K562 (cell line): Measurements from ENCODE around the gene SMG6. TPM values are rescaled to one million over a fixed set of nuclear protein-coding genes. Genes with fewer than 3 reads are reported as not detected.
A peak's percentile ranks its signal among the peaks of the same experiment; 100 is the strongest.

Experiments used
- ATF7 ChIP-seq: fragments of 450-650 bp; IDR thresholded peaks from 2 replicates; pipeline ENCODE4 v1.7.1; 2014; ENCODE audit warnings: mild to moderate bottlenecking, moderate library complexity
- BHLHE40 ChIP-seq: IDR thresholded peaks from 2 replicates; pipeline ENCODE4 v1.6.1; 2011; ENCODE audit warnings: low read length, improper control_type of control experiment
- BRD9 ChIP-seq: fragments of 450-650 bp; IDR thresholded peaks from 2 replicates; pipeline ENCODE4 v1.6.1; 2018; ENCODE audit warnings: low read depth; ENCODE audit not compliant: partially characterized antibody
- ERF ChIP-seq: fragments of 450-650 bp; formaldehyde crosslinking; IDR thresholded peaks from 2 replicates; pipeline ENCODE4 v1.4.0; 2020; ENCODE audit warnings: mild to moderate bottlenecking, mixed read lengths
- KLF6 ChIP-seq: fragments of 250-450 bp; sonication (Bioruptor Pico); IDR thresholded peaks from 2 replicates; pipeline ENCODE4 v1.4.0; 2020; ENCODE audit warnings: mild to moderate bottlenecking, moderate library complexity, borderline replicate concordance
- LEF1 ChIP-seq: fragments of 450-650 bp; IDR thresholded peaks from 2 replicates; pipeline ENCODE4 v1.6.1; 2016; ENCODE audit warnings: mild to moderate bottlenecking
- MAFG ChIP-seq: fragments of 450-650 bp; conservative IDR thresholded peaks from 2 replicates; pipeline ENCODE4 v1.6.1; 2016; ENCODE audit warnings: missing genetic modification characterization, missing compliant biosample characterization
- MTA1 ChIP-seq: fragments of 450-650 bp; IDR thresholded peaks from 2 replicates; pipeline ENCODE4 v1.6.1; 2017; ENCODE audit warnings: borderline replicate concordance
- MTA3 ChIP-seq: fragments of 450-650 bp; formaldehyde crosslinking; IDR thresholded peaks from 2 replicates; pipeline ENCODE4 v1.6.1; 2017; ENCODE audit warnings: mild to moderate bottlenecking, borderline replicate concordance
- NFE2 ChIP-seq: IDR thresholded peaks from 2 replicates; pipeline ENCODE4 v1.6.1; 2014; ENCODE audit warnings: antibody characterized with exemption, low read depth
- NR2F6 ChIP-seq: fragments of 450-650 bp; formaldehyde crosslinking; IDR thresholded peaks from 2 replicates; pipeline ENCODE4 v1.4.0; 2020; ENCODE audit warnings: mild to moderate bottlenecking
- POLR2A ChIP-seq: fragments of 450-650 bp; conservative IDR thresholded peaks from 2 replicates; pipeline ENCODE4 v1.6.1; 2016
- POLR2AphosphoS2 ChIP-seq: IDR thresholded peaks from 2 replicates; pipeline ENCODE4 v1.6.1; 2012; ENCODE audit warnings: low read length, improper control_type of control experiment
- PURB ChIP-seq: sonication (generic); formaldehyde crosslinking; IDR thresholded peaks from 2 replicates; pipeline ENCODE4 v1.9.0; 2021; ENCODE audit warnings: low read depth, mild to moderate bottlenecking, missing genetic modification reagents
- RBM39 ChIP-seq: fragments of 200-400 bp; formaldehyde crosslinking; optimal IDR thresholded peaks from 2 replicates; pipeline ENCODE3; 2018; ENCODE audit warnings: low read depth, low read length
- SMAD3 ChIP-seq: fragments of 450-650 bp; formaldehyde crosslinking; conservative IDR thresholded peaks from 2 replicates; pipeline ENCODE4 v1.4.0; 2020; ENCODE audit warnings: mild to moderate bottlenecking
- SMARCA5 ChIP-seq: fragments of 450-650 bp; IDR thresholded peaks from 2 replicates; pipeline ENCODE4 v1.6.1; 2016
- TAF1 ChIP-seq: IDR thresholded peaks from 2 replicates; pipeline ENCODE4 v1.6.1; 2011; ENCODE audit warnings: mild to moderate bottlenecking, low read length, moderate library complexity; ENCODE audit not compliant: insufficient read depth, control insufficient read depth, severe bottlenecking; ENCODE audit errors: extremely low read depth
- TAL1 ChIP-seq: fragments of 450-650 bp; IDR thresholded peaks from 2 replicates; pipeline ENCODE4 v1.6.1; 2016; ENCODE audit warnings: mild to moderate bottlenecking
- ZKSCAN8 ChIP-seq: fragments of 200-800 bp; sonication (Bioruptor generic); IDR thresholded peaks from 2 replicates; pipeline ENCODE4 v1.6.1; 2016; ENCODE audit warnings: missing genetic modification characterization, missing compliant biosample characterization
- ZNF274 ChIP-seq: IDR thresholded peaks from 2 replicates; pipeline ENCODE4 v1.6.1; 2011; ENCODE audit warnings: low read depth, mild to moderate bottlenecking, low read length, moderate library complexity, borderline replicate concordance
- ZNF431 ChIP-seq: sonication (generic); formaldehyde crosslinking; IDR thresholded peaks from 2 replicates; pipeline ENCODE4 v1.8.0; 2022; ENCODE audit warnings: mild to moderate bottlenecking, missing genetic modification reagents
- ZNF584 ChIP-seq: fragments of 200-800 bp; sonication (Bioruptor generic); IDR thresholded peaks from 2 replicates; pipeline ENCODE4 v1.6.1; 2016; ENCODE audit warnings: low read depth, mild to moderate bottlenecking, missing genetic modification characterization, missing compliant biosample characterization
- ZNF586 ChIP-seq: fragments of 450-650 bp; formaldehyde crosslinking; conservative IDR thresholded peaks from 2 replicates; pipeline ENCODE4 v1.4.0; 2020; ENCODE audit warnings: mild to moderate bottlenecking, moderate library complexity
- polyA plus RNA-seq, 8 experiments: library from polyadenylated mRNA; depleted of rRNA in 4 of 8; stranded (reverse) in 5 of 8; unstranded in 3 of 8; fragments of >200 nt; fragmentation: Nextera tagmentation in 2 of 8; fragmentation: Illumina TruSeq in 1 of 8; extraction: Ambion mirVana in 2 of 8; extraction: Trizol in 1 of 8; gene quantifications; 2 replicates each; pipeline versions ENCODE4 v1.2.1 to v1.2.3, GENCODE V29; 2011 to 2014; ENCODE audit warnings: inconsistent platforms in 1 of 8, missing spikeins in 1 of 8
- total RNA-seq, 7 experiments: library from RNA; depleted of rRNA in 6 of 7; stranded (reverse); fragments of >200 nt in 6 of 7; fragmentation: Illumina TruSeq in 2 of 7; extraction: Trizol in 2 of 7; gene quantifications; 2 replicates each; pipeline versions ENCODE4 v1.2.1 to v1.2.3, GENCODE V29; 2011 to 2021; ENCODE audit warnings: low replicate concordance in 1 of 7
- TF ChIP-seq, protein P1 (sequence below): fragments of 250-450 bp; sonication (Bioruptor Pico); IDR thresholded peaks from 2 replicates; pipeline ENCODE4 v1.8.0; 2022; ENCODE audit warnings: inconsistent platforms, mild to moderate bottlenecking, moderate library complexity, borderline replicate concordance
- TF ChIP-seq, protein P2 (sequence below): fragments of 450-650 bp; IDR thresholded peaks from 2 replicates; pipeline ENCODE4 v1.6.1; 2018; ENCODE audit warnings: mild to moderate bottlenecking, low read depth; ENCODE audit not compliant: partially characterized antibody

SMG6 gene
- total and polyA plus RNA-seq, 9 of the 15 experiments (the other 6 are each of a cell fraction or from before 2014, with no cell fraction given): 0.44 to 13.9 (median 6.0) TPM

- no peak for TF ChIP-seq ZKSCAN8 (CRISPR knock-in tag)
- no peak for TF ChIP-seq ZNF274
- TF ChIP-seq, protein P1, sequence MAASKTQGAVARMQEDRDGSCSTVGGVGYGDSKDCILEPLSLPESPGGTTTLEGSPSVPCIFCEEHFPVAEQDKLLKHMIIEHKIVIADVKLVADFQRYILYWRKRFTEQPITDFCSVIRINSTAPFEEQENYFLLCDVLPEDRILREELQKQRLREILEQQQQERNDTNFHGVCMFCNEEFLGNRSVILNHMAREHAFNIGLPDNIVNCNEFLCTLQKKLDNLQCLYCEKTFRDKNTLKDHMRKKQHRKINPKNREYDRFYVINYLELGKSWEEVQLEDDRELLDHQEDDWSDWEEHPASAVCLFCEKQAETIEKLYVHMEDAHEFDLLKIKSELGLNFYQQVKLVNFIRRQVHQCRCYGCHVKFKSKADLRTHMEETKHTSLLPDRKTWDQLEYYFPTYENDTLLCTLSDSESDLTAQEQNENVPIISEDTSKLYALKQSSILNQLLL (CRISPR knock-in tag): no peak
- TF ChIP-seq LEF1: no peak
- TF ChIP-seq POLR2A: peak; percentile 80
- TF ChIP-seq SMARCA5: no peak
- TF ChIP-seq MTA3: no peak; the same call in 1 of the 2 replicates
- TF ChIP-seq SMAD3 (CRISPR knock-in tag): no peak
- TF ChIP-seq BRD9: no peak
- TF ChIP-seq, protein P2, sequence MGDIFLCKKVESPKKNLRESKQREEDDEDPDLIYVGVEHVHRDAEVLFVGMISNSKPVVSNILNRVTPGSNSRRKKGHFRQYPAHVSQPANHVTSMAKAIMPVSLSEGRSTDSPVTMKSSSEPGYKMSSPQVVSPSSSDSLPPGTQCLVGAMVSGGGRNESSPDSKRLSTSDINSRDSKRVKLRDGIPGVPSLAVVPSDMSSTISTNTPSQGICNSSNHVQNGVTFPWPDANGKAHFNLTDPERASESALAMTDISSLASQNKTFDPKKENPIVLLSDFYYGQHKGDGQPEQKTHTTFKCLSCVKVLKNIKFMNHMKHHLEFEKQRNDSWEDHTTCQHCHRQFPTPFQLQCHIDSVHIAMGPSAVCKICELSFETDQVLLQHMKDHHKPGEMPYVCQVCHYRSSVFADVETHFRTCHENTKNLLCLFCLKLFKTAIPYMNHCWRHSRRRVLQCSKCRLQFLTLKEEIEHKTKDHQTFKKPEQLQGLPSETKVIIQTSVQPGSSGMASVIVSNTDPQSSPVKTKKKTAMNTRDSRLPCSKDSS: no peak
- peak; percentile 80 for TF ChIP-seq TAF1
- peak; percentile 59; the same call in 1 of the 2 replicates for TF ChIP-seq ATF7
- no peak for TF ChIP-seq ZNF586 (CRISPR knock-in tag)
- TF ChIP-seq ERF (CRISPR knock-in tag): no peak
- TF ChIP-seq ZNF431 (CRISPR knock-in tag): no peak
- no peak for TF ChIP-seq ZNF584 (CRISPR knock-in tag)
- no peak for TF ChIP-seq RBM39
- no peak for TF ChIP-seq NFE2
- no peak for TF ChIP-seq PURB (CRISPR knock-in tag)
- no peak; the same call in 1 of the 2 replicates for TF ChIP-seq BHLHE40
- TF ChIP-seq TAL1: no peak
- 0 out of 2 replicates have a peak, but pooled peaks have one; percentile 76 for TF ChIP-seq POLR2AphosphoS2
- no peak for TF ChIP-seq MTA1
- no peak for TF ChIP-seq NR2F6 (CRISPR knock-in tag)
- no peak for TF ChIP-seq KLF6 (CRISPR knock-in tag)
- no peak for TF ChIP-seq MAFG
Measured at GRCh38 chr17:2041561-2042389, 261.8 kb downstream of the SMG6 start, which contains the start of gene OVCA2 (continued).
